Jurkat, Clone E6-1 (cell line): Measurements from ENCODE around the gene KIF11.

Source experiments
- DNase-seq: peaks from one replicate; pipeline ENCODE4 v3.0.0-alpha.2; 2011; ENCODE audit warnings: low read depth, low spot score
- H3K4me3 ChIP-seq: 2 replicates; pipeline ENCODE4 v1.5.1; 2011; ENCODE audit warnings: mild to moderate bottlenecking, low read length, control low read depth, moderate library complexity

Gene KIF11

DNA sequence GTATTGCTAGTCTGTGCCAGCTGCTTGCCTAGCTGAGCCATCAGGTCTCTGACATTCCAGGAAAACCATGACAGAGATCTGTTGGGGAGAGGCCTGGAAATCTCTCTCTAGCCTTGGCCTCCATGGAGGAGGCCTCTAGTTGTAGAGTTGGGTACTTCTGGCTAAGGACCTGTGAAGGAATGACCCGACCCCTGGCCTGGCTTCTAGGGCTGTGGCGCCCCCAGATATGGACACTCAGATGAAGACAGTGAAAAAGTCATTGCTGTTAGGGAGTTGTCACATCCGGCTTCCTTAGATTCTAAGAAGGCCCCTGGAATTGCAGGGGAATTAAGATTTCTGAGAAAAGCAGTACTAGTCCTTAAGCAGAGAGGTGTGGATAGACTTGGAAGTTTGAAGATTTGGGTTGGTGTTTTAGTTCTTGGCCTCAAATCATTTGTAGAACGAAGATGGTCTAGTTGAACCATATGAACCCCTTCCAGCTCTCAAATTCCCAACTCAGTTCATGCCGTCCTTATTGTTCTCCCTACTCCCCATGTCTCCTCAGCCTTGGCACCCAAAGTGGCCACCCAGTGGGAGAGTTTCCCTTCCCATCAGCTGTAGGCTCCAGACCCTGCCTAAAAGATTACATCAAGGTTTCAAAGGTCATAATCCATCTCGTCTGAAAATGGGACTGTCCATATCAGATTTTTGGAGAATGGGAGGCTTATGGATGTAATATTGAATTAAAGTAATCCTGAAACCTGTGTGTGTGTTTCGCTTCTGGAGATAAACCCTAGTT lies 103.9 kb downstream of the KIF11 start:
- no peak overlapping the region for H3K4me3 ChIP-seq
- no peak for DNase-seq

GRCh38 chr10:92697663-92698511 lies 105.0 kb downstream of the KIF11 start:
- no peak overlapping the region for H3K4me3 ChIP-seq
- peak; percentile 81 for DNase-seq

DNA sequence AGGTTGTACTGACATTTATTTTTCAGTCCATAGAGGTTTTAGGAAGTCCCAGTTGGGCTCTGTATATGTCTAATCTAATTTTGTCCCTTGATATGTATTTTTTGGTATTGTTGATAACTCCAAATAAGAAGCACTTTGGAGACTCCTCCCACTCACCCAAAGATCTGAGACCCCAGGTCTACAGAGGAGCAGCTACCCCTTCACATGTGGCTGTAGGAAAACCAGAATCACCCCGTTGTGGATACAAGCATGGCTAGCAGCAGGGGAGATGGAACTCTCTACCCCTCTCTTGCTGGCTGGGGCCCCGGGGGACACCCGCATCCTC lies 106.2 kb downstream of the KIF11 start:
- DNase-seq, result no peak
- H3K4me3 ChIP-seq, result peak overlapping the region; percentile 56

DNA sequence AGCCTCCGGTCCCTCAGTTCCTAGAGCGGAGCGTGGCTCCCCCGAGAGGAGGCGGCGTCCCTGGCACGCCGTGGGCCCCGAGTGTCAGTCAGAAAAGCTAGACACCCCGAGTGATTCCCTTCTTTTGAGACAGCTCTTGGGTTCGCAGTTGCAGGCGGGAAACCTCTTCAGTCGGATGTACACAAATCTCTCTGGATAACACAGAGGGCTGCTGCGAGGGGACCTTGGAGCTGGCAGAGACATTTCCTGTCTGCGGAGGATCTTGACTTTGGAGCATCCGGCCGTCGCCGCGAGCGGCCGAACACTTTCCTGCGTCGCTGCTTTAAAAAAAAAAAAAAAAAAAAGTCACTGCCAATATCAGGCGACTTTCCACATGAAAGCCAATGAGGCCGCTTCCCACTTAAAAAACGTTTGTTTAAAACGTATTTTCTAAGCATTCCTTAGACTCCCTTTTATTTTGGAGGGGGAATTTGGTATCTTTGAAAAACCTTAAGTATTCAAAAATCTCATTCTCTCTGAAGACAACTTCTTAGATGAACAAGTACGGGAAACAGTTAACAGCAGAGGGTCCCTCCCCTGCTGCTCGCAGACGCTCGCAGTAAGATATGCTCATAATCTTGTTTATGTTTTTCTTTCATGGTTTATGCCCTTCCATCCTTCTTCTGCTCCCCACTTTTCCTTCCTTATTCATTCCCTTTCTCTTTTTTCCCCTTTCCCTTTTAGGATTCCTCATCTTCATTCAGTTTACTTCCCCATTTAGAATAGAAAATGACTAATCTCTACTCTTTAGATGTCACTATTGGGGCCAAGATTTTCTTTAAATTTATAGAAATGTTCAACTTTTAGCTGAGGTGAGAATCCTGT lies 106.8 kb downstream of the KIF11 start:
- DNase-seq, result peak; percentile 64
- H3K4me3 ChIP-seq, result peak overlapping the region; percentile 56

DNA sequence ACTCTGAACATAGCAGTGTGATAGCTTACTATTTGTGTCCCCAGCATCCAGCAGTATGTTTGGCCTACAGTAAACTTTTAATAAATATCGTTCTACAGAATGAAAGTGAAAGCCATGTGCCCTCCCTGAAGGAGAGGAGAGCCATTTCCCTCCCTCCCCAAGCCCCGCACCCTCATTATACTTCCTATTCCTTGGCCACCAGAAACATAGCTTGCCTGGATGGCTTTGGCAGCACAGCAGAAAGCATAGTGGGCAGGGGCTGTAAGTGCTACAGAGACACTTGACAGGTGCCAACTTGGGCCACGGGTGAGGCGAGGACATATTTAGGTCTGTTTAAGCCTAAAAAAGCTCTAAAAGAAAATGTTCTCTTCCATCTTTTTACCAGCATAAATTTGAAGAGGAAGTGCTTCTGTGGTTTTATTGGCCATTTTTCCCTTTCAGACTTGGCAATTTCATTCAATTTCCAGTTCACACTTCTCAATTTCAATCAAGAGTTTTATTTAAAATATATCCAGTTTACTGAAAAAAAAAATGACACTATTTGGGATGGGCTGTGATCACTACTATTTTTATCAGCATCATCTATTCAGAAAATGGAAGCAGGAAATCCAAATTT lies 109.5 kb downstream of the KIF11 start:
- DNase-seq, result no peak
- H3K4me3 ChIP-seq, result no peak overlapping the region
